Left renal cortex interstitium (tissue), 4 donors: ENCODE results near the gene RNU6-1. TPM values are rescaled to one million over a fixed set of nuclear protein-coding genes. Genes with fewer than 3 reads are reported as not detected.

ENCODE experiments used
- DNase-seq, 4 donors: peaks; one replicate each; pipeline ENCODE4 v3.0.0-alpha.2; 2013; ENCODE audit warnings: low read depth in 4 of 4, low spot score in 2 of 4, missing footprints in 1 of 4
- polyA plus RNA-seq, 4 donors: library from polyadenylated mRNA; unstranded; fragments of 120-200 nt; gene quantifications; one replicate each; pipeline ENCODE4 v1.2.1, GENCODE V29; 2013; ENCODE audit not compliant: insufficient read length in 4 of 4

The RNU6-1 gene
- polyA plus RNA-seq, 4 donors: not detected

DNA sequence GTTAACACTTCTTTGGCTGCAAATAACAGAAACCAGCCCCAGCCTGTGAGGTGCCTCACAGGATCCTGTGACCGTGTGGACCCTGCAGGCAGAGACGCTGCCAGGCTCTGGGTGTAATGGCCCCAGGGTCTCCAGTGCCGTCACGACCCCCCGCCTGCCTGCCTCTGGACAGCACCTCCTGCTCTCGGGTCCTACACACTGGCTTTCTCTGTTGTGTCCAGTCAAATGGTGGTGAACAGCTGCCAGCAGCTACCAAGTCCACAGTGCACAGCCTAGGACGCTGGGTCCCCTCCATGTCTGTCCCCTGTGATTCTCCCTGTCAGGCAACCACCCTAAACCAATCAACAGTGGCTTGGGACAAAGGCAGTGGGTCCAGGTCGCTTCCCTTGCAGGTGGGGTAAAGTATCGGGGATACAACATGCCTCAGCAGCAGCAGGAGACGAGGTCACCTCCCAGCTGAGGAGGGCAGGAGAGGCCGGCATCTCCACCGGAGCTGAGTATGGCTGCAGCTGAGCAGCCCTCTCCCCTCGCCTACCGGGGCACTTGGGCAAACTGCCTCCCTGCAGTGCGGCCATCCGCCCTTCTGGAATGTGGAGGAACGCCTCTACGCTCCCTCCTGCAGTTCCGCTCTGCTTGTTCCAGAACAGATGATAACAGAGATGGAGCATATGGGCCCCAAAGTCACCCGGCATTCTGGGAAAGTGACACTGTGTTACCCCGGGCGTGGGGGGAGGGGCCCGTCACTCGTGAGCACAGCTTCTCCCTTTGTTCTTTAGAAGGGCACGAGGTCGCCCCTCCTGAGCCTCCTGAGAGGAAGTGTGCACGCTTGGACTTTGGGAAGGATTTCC, 35.6 kb downstream of the RNU6-1 start:
- no peak for DNase-seq

- DNase-seq: no peak
Observed at GRCh38 chr15:67803299-67803698, 36.5 kb downstream of the RNU6-1 start.

DNA sequence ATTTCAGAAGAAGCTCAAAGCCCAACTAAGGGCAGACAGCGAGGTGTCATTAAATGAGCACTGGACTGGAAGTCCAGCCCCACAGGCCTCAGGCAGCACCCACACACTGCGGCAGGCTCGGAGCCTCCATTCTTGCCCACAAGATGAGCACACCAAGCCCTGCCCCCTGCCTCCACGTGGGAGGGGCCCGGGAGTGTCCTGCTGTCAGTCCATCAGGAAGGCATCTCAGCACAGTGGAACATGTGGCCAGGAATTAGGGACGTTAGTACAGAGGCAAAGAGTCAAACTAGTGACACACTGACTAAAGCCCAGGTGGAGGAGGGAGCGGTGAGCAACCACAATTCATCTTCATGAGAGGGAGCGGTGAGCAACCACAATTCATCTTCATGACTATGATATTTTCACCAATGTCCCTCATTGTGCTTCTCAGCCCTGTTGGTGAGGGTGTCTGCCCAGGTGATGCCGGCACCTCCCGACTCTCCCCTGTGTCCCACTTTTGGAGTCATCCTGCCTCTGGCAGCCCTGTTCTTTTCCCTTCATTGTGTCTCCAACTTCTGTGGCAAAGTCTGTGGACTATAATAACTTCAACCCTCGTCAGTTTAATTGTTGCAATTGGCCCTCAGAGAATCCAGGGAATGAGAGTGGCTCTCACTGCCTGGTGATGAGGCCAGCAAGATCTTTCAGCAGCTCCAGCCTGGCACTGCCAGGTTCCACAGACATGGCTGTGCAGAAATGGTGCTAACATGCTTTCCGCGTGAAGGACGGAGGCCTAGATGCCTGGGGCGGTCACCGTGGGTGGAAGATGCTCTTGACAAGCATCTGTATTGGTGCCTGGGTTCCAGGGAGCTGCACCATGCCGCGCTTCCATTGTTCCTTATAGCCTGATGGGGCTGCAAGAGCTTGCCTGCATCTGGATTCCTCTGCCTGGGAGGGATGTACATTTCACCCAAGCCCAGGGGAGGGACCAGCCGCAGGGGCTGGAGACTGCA, 37.6 kb downstream of the RNU6-1 start:
- no peak for DNase-seq

- no peak for DNase-seq
Observed at GRCh38 chr15:67801142-67801541, 38.7 kb downstream of the RNU6-1 start.

DNA sequence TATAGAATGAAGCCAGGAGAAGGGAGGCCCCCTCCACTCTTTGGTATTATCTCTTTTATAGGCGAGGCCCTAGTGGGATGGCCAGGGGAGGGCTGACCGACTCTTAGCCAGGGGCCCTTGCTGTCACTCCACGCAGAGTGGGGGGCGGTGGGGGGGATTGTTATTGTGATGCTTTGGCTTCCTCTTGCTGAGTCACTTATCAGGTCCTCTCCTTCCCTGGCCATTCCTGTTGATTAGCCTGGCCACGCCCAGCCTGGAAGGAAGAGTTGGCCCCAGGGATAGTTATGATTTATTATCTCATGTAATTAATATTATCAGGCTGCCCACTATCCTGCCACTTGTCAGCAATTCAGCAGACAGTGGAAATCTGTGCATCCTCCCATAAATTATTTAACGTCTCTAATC, 40.0 kb downstream of the RNU6-1 start:
- no peak for DNase-seq

DNA sequence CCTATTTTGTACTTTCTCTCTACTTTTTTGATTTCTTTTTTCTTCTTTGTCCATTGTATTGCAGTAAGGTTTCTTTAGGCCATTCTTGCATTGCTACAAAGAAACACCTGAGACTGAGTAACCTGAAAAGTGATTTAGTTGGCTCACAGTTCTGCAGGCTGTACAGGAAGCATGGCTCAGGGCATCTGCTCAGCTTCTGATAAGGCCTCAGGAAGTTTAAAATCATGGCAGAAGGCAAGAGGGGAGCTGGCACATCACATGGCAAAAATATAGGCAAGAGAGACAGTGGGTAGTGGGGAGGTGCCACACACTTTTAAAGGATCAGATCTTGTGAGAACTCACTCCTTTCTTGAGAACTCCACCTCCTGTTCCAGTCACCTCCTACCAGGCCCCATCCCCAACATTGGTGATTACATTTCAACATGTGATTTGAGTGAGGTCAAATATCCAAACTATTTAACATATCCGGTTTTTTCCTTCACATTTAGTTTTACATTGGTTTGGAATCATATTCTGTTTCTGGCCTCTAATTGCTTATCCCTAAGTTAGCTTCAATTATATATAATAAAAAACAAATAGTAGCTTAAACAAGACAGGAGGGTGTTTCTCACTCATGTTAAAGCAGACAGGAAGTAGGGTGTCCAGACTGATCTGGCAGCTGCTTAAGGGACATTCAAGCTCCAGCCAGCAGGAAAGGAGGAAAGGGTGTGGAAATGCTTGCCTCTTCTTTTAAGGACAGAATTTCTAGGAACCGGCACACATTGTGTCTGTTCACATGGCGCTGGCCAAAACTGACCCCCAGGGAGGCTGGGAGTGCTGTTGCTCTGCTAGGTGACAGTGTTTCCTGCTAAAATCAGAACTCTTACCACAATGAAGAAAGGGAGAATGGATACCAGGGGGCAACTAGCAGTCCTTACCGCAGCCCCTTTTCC, 43.4 kb downstream of the RNU6-1 start:
- DNase-seq: no peak

DNA sequence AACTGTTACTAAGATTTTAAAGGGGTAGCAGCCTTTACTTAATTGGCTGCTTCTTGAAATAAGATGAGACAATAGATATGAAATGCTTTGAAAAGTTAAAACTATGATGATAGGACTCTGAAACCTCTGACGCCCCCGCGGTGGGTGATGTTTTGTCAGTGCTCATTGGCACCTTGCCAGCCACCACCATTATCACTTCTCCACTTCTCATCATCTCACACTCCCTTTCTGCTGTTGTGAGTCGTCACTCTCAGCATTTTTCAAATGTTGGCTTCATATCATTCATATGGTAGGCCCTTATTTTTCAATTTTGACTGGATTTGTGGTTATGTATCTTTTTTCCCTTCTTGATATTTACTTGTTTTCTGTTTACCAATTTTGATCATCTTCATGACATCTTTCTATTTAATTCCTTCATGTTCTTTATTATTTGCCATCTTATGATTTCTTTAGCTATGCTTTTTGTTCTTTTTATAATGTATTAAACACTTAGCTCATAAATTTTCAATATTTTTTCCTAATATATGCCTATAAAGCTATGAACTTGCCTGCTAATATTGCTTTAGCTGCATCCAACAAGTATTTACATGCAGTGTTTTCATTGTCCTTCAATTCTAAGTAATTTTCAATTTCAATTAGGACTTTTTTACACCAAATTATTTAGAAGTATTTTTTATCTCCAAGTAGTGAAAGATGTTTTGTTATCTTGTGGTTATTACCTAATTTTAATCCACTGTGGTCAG, 44.8 kb downstream of the RNU6-1 start:
- DNase-seq: no peak

DNA sequence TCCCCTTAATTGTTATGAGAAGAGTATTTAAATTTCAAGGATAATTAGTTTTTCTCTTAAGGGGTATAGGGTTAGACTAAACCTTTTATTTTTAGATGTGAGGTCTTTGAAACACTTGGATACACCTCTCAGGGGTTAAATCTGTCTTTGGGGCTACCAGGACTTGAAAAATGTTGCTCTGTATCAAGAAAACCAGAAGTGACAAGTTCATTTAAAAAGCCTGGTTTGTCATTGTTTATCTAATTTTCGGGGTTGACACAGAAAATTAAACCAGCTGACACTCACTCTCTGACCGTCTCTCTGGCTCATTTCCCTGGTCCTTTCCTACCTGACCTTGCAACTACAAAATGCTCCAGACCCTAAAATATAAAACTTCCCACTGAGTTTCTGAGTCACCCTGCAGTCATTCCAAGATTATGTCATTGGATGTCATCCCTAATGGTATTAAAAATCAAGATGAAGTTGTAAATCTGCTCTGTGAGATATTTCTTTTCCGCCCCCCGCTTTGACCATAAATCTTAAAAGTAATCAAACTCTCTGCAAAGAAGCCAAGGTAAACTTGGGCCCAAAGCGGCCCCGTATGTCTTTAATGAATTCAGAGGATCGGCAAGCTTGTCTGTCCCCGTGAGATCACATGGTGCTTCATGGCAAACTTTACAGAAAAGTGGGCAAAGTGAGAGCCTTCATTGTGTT, 47.4 kb downstream of the RNU6-1 start:
- peak in 1 of 4 donors; percentile 38 for DNase-seq

DNA sequence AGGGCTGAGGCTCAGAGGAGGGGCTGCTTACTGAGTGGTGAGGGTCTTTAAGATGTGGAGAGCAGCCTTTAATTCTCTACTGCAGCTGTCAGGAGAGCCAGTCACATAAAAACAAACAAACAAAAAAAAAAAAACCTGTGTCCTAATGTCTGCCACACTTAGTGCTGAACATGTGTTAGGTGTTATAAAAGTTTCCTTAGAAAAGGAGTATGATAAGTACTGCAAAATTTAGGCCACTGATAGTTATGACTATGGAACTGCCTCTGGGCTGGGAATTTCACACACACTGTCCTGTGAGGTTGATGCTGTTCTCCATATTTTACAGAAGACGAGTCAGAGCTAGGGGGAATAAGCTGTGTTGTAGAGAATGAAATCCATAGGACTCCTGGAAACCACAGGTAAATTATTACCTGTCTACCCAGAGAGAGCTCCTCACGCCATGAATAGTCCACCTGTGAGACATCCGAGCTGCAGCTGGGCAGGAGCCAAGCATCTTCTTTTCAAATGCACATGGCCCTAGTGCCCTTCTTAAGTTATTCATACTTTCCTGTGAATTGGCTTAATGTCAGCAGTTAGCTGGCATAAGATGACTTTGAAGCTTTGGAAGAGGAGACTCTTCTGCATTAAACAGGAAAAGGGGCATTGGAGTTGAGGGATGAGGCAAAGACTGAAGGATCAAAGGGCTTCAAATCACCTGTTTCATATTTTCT, 49.1 kb downstream of the RNU6-1 start:
- no peak for DNase-seq

Other genes with a start within 250 kb of the RNU6-1 start
- gene SKOR1, start 14.5 kb downstream of the RNU6-1 start, polyA plus RNA-seq: under 1 TPM; 0.31 to 0.58 (median 0.41) TPM
- 10 to 100 TPM; 36.9 to 55.5 (median 47.8) TPM for gene PIAS1, start 214.3 kb upstream of the RNU6-1 start, polyA plus RNA-seq